ENCODE data around the gene PIP5K1A. TPM values are rescaled to one million over a fixed set of nuclear protein-coding genes. Genes with fewer than 3 reads are reported as not detected.

Gene PIP5K1A, protein sequence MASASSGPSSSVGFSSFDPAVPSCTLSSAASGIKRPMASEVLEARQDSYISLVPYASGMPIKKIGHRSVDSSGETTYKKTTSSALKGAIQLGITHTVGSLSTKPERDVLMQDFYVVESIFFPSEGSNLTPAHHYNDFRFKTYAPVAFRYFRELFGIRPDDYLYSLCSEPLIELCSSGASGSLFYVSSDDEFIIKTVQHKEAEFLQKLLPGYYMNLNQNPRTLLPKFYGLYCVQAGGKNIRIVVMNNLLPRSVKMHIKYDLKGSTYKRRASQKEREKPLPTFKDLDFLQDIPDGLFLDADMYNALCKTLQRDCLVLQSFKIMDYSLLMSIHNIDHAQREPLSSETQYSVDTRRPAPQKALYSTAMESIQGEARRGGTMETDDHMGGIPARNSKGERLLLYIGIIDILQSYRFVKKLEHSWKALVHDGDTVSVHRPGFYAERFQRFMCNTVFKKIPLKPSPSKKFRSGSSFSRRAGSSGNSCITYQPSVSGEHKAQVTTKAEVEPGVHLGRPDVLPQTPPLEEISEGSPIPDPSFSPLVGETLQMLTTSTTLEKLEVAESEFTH
- total RNA-seq = 36.0 and 45.7 TPM in 2 replicates
- 17.3 and 27.0 TPM in 2 replicates for polyA plus RNA-seq

DNA sequence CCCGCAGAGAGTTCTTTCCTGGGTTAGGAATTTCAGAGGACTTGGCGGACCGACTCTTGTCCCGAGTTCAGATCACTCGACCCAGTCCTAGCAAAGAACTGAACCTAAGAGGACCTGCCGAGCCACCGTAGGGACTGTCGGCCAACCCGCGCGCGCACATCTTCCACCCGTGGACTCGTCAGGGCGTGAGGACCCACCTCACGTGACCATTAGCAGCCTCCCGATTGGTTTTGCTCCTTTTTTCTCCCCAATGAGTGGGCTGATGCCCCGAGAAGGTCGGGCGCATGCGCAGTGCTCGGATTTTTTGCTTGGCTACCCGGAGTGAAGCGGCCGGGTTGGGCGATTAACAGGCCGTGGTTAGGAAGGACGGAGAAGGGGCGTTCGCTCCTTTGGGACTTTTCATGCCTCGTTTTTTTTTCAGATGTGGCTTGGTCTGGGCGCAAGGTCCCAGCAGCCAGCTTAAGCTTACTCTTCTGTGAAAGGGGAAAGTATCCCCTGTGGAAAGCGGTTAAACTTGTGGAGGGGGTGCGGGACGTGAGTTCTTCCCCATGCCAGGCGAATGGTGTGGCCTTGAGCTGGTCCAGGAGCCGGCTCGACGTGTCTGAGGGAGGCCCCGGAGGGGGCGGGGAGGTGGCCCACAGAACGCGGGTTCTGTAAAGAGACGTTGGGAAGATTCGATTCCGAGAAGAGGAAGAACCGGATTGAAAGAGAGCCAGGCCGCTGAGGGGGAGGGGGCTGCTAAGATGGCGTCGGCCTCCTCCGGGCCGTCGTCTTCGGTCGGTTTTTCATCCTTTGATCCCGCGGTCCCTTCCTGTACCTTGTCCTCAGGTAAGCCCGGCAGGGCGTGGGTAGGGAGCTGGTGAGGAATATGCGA is at the start of gene PIP5K1A:
Gene PIP5K1A (plus strand): TSS at position 299 of the 874 bp plus-strand sequence. CDS start 445 bp downstream, at position 744.
- H3K27me3 ChIP-seq = no peaks in the 10 kb centered on the region
- H3K4me2 ChIP-seq = peak within 1 kb of the TSS; percentile 87
- H2AFZ ChIP-seq = peak within 1 kb of the TSS; percentile 51
- H3K9me3 ChIP-seq (ENCODE audit: low read depth) = no peaks in the 10 kb centered on the region
- peaks cover 36% of the 10 kb centered on the region for H4K20me1 ChIP-seq (ENCODE audit: insufficient read depth, poor library complexity, severe bottlenecking)
- WGBS (ENCODE audit: low lambda C conversion rate, missing lambda C conversion rate) = 1% methylated on average over 59 of the region's 60 CpGs
- peak within 1 kb of the TSS; percentile 85 for H3K4me3 ChIP-seq
- no peaks in the 10 kb centered on the region for H3K36me3 ChIP-seq (replicated peaks; ENCODE audit: insufficient read depth, low read depth)
- DNase-seq (ENCODE audit: low spot score) = peak; percentile 99
- TF ChIP-seq EZH2phosphoT487 (IDR thresholded peaks at IDR 0.05; ENCODE audit: low read depth, severe bottlenecking, unreplicated experiment) (no peak), EZH2 (IDR thresholded peaks at IDR 0.05; ENCODE audit: borderline replicate concordance) (no peak)
- TF ChIP-seq, protein P1, sequence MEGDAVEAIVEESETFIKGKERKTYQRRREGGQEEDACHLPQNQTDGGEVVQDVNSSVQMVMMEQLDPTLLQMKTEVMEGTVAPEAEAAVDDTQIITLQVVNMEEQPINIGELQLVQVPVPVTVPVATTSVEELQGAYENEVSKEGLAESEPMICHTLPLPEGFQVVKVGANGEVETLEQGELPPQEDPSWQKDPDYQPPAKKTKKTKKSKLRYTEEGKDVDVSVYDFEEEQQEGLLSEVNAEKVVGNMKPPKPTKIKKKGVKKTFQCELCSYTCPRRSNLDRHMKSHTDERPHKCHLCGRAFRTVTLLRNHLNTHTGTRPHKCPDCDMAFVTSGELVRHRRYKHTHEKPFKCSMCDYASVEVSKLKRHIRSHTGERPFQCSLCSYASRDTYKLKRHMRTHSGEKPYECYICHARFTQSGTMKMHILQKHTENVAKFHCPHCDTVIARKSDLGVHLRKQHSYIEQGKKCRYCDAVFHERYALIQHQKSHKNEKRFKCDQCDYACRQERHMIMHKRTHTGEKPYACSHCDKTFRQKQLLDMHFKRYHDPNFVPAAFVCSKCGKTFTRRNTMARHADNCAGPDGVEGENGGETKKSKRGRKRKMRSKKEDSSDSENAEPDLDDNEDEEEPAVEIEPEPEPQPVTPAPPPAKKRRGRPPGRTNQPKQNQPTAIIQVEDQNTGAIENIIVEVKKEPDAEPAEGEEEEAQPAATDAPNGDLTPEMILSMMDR (IDR thresholded peaks at IDR 0.05; ENCODE audit: poor library complexity) = no peak
- peaks cover 47% of the 10 kb centered on the region for H3K79me2 ChIP-seq
- H3K4me1 ChIP-seq (ENCODE audit: insufficient read depth) = peaks cover 13% of the 10 kb centered on the region
- H3K27ac ChIP-seq = peak within 1 kb of the TSS; percentile 97
- H3K9me2 ChIP-seq (replicated peaks; ENCODE audit: insufficient read depth) = no peaks in the 10 kb centered on the region

DNA sequence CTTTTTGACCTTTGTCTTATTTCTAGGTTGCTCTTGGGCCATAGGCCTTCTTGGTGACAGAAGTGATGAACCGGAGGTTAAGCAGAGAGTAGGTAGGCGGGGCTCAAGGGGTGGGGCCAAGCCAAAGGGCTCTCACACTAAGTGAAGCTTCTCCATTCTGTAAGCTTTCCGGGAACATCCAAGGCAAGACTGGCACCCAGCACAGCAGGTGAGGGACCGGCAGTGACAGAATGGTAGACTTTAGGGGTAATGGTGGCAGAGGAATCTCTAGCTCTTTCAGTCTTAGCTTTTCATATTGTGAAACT is 41.9 kb upstream of the PIP5K1A start, which contains the start of gene TNFAIP8L2:
Gene TNFAIP8L2 (plus strand): TSS at position 135 of the 305 bp plus-strand sequence. CDS start 2,049 bp downstream, outside the sequence.
- no peak within 1 kb of the TSS for H3K27ac ChIP-seq
- H3K27me3 ChIP-seq = no peaks in the 10 kb centered on the region
- H3K4me3 ChIP-seq = no peak within 1 kb of the TSS
- no peaks in the 10 kb centered on the region for H3K79me2 ChIP-seq
- H3K4me2 ChIP-seq = no peak within 1 kb of the TSS
- no peaks in the 10 kb centered on the region for H3K9me3 ChIP-seq (ENCODE audit: low read depth)
- WGBS (ENCODE audit: low lambda C conversion rate, missing lambda C conversion rate) = 76% methylated on average over 4 of the region's 4 CpGs
- no peaks in the 10 kb centered on the region for H3K36me3 ChIP-seq (replicated peaks; ENCODE audit: insufficient read depth, low read depth)
- TF ChIP-seq EZH2phosphoT487 (IDR thresholded peaks at IDR 0.05; ENCODE audit: low read depth, severe bottlenecking, unreplicated experiment) (no peak), EZH2 (IDR thresholded peaks at IDR 0.05; ENCODE audit: borderline replicate concordance) (no peak)
- TF ChIP-seq, protein P1 (IDR thresholded peaks at IDR 0.05; ENCODE audit: poor library complexity) = no peak
- no peaks in the 10 kb centered on the region for H3K4me1 ChIP-seq (ENCODE audit: insufficient read depth)
- no peak for DNase-seq (ENCODE audit: low spot score)
- no peaks in the 10 kb centered on the region for H4K20me1 ChIP-seq (ENCODE audit: insufficient read depth, poor library complexity, severe bottlenecking)
- no peaks in the 10 kb centered on the region for H3K9me2 ChIP-seq (replicated peaks; ENCODE audit: insufficient read depth)
- H2AFZ ChIP-seq = no peak within 1 kb of the TSS

DNA sequence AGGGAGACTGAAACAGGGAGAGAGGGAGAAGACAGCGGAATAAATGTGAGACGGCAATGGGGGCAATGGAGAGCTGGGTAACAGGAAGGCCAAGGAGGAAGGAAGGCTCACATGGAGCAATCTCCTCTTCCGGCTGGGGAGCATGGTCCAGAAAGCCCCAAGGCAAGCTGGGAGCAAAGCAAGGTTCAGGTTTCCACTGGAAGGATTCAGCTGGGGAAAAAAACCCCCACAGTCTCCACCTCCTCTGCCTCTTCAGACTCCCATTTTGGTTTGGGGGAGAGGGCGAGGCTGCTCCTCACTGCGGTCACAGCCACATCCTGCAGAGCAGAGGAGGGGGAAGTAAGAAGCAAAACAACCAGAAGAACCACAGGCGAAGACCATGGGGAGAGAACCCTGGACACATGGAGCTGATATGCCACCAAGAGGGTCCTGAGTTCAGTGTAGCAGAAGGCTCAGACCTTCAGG is 41.3 kb upstream of the PIP5K1A start:
- no peaks in the 10 kb centered on the region for H4K20me1 ChIP-seq (ENCODE audit: insufficient read depth, poor library complexity, severe bottlenecking)
- no peak for DNase-seq (ENCODE audit: low spot score)
- no peaks in the 10 kb centered on the region for H3K9me3 ChIP-seq (ENCODE audit: low read depth)
- no peak overlapping the region for H3K4me3 ChIP-seq
- H3K79me2 ChIP-seq = no peaks in the 10 kb centered on the region
- H3K4me2 ChIP-seq = no peak overlapping the region
- no peak overlapping the region for H3K27ac ChIP-seq
- WGBS (ENCODE audit: low lambda C conversion rate, missing lambda C conversion rate) = 96% methylated on average over 6 of the region's 6 CpGs
- H2AFZ ChIP-seq = no peak overlapping the region
- H3K36me3 ChIP-seq (replicated peaks; ENCODE audit: insufficient read depth, low read depth) = no peaks in the 10 kb centered on the region
- no peaks in the 10 kb centered on the region for H3K4me1 ChIP-seq (ENCODE audit: insufficient read depth)
- no peak for TF ChIP-seq EZH2 (IDR thresholded peaks at IDR 0.05; ENCODE audit: borderline replicate concordance)
- TF ChIP-seq, protein P1 (IDR thresholded peaks at IDR 0.05; ENCODE audit: poor library complexity) = no peak
- no peak for TF ChIP-seq EZH2phosphoT487 (IDR thresholded peaks at IDR 0.05; ENCODE audit: low read depth, severe bottlenecking, unreplicated experiment)
- H3K9me2 ChIP-seq (replicated peaks; ENCODE audit: insufficient read depth) = no peaks in the 10 kb centered on the region
- H3K27me3 ChIP-seq = no peaks in the 10 kb centered on the region
